HepG2 (cell line): Measurements from ENCODE around the gene NPHP4. TPM values are rescaled to one million over a fixed set of nuclear protein-coding genes. Genes with fewer than 3 reads are reported as not detected.
A peak's percentile ranks its signal among the peaks of the same experiment; 100 is the strongest.
"Not testable (repeated sequence)": the region's sequence is repeated elsewhere in the genome, so short reads cannot be mapped to it uniquely, and the experiment has no call there.

Source experiments
- ATAC-seq: fragments of 200-7000 bp; cut with Tn5 transposase; 3 replicates; pipeline ENCODE4 v1.9.1; 2020; ENCODE audit warnings: mild to moderate bottlenecking, moderate library complexity
- BruUV-seq: library from RNA; stranded (reverse); fragments of 400-500 nt; replicated peaks from 2 replicates; lab custom pipeline; 2021; lab: Mats Ljungman, UMichigan
- CTCF ChIA-PET: fragments of 300-600 bp; formaldehyde crosslinking; extraction: SDS; loops from one replicate; lab custom pipeline; 2021; ENCODE audit warnings: low total read pairs, inconsistent platforms, low intra/inter-chr PET ratio; lab: Yijun Ruan, JAX
- POLR2A ChIA-PET: fragments of 350-600 bp; sonication (Branson Sonifier 250); formaldehyde crosslinking; loops from one replicate; lab custom pipeline; 2020; ENCODE audit warnings: antibody characterized with exemption, inconsistent platforms; lab: Yijun Ruan, JAX
- DNase-seq: peaks from one replicate; pipeline ENCODE4 v3.0.0-alpha.2; 2015; ENCODE audit warnings: low spot score
- FAIRE-seq: peaks from 3 replicates; lab custom pipeline; 2011; peaks lifted over from hg19 to GRCh38; lab: Jason Lieb, UNC
- H2AFZ ChIP-seq: one replicate; pipeline ENCODE4 v1.6.1; 2011; ENCODE audit warnings: low read length, inconsistent platforms
- H3K27ac ChIP-seq: fragments of 300-600 bp; 3 replicates; pipeline ENCODE4 v1.8.0; 2011; ENCODE audit warnings: mixed run types, mild to moderate bottlenecking, mixed read lengths, low read length, inconsistent platforms; ENCODE audit not compliant: insufficient read depth; ENCODE audit errors: extremely low read length
- H3K27me3 ChIP-seq, 2 experiments: fragments of 200-600 bp in 1 of 2; 2 replicates in 1 of 2; 3 replicates in 1 of 2; pipeline versions ENCODE4 v1.6.0 to v1.8.0; 2011; ENCODE audit warnings: low read length in 2 of 2, mild to moderate bottlenecking in 2 of 2, moderate library complexity in 2 of 2, inconsistent platforms in 1 of 2; ENCODE audit not compliant: insufficient read depth in 2 of 2, control insufficient read depth in 1 of 2
- H3K36me3 ChIP-seq, 2 experiments: fragments of 200-600 bp in 1 of 2; replicated peaks in 1 of 2; 2 replicates in 1 of 2; 3 replicates in 1 of 2; pipeline versions ENCODE4 v1.5.1 to v1.8.0; 2011; ENCODE audit warnings: low read length in 2 of 2, inconsistent platforms in 1 of 2; ENCODE audit not compliant: insufficient read depth in 2 of 2, control insufficient read depth in 1 of 2
- H3K4me1 ChIP-seq: 2 replicates; pipeline ENCODE4 v1.5.1; 2012; ENCODE audit warnings: low read length, inconsistent platforms; ENCODE audit not compliant: insufficient read depth
- H3K4me2 ChIP-seq: 2 replicates; pipeline ENCODE4 v1.6.0; 2011; ENCODE audit warnings: low read depth, low read length, inconsistent platforms
- H3K4me3 ChIP-seq, 3 experiments: fragments of 200-600 bp in 1 of 3; sonication (generic), shearing (Covaris generic) in 1 of 3; replicated peaks in 1 of 3; 2 replicates each; pipeline ENCODE4 v1.5.1; 2011 to 2016; ENCODE audit warnings: low read length in 3 of 3, inconsistent platforms in 2 of 3, low read depth in 2 of 3, mild to moderate bottlenecking in 2 of 3, control low read depth in 1 of 3, mixed read lengths in 1 of 3; ENCODE audit not compliant: insufficient read depth in 1 of 3
- H3K79me2 ChIP-seq: one replicate; pipeline ENCODE4 v1.6.1; 2011; ENCODE audit warnings: low read length, inconsistent platforms; ENCODE audit not compliant: insufficient read depth
- H3K9ac ChIP-seq: 2 replicates; pipeline ENCODE4 v1.6.0; 2011; ENCODE audit warnings: mild to moderate bottlenecking, low read depth, low read length, inconsistent platforms; ENCODE audit not compliant: insufficient read depth
- H3K9me3 ChIP-seq: 2 replicates; pipeline ENCODE4 v1.5.1; 2012; ENCODE audit warnings: mild to moderate bottlenecking, low read length
- H4K20me1 ChIP-seq: 2 replicates; pipeline ENCODE4 v1.6.0; 2011; ENCODE audit warnings: inconsistent platforms, mild to moderate bottlenecking, low read length, moderate library complexity; ENCODE audit not compliant: insufficient read depth
- STAG1 ChIP-seq: sonication (generic); formaldehyde crosslinking; IDR thresholded peaks from 2 replicates; pipeline ENCODE4 v1.4.0; 2020; ENCODE audit warnings: missing genetic modification reagents
- WGBS: methylation state at CpG from one replicate; pipeline ENCODE4 v1.1.6; 2017; ENCODE audit warnings: low lambda C conversion rate; 5-methylcytosine and 5-hydroxymethylcytosine counted together
- in situ Hi-C: cut with HindIII; loops from 2 replicates; pipeline ENCODE4 v1.10.0; 2017; ENCODE audit warnings: low pct_unique_long_range_greater_than_20kb; ENCODE audit not compliant: extremely low pct_ligation_motif_present
- intact Hi-C: fragments of 100-400 bp; cut with micrococcal nuclease; formaldehyde crosslinking; loops from one replicate; pipeline ENCODE4 v1.10.0; 2022; ENCODE audit not compliant: unreplicated experiment
- polyA plus RNA-seq, 8 experiments: library from polyadenylated mRNA; depleted of rRNA in 3 of 8; stranded (reverse) in 7 of 8; unstranded in 1 of 8; fragments of >200 nt; fragmentation: Illumina TruSeq in 4 of 8; extraction: Trizol in 4 of 8; gene quantifications; 2 replicates each; pipeline versions ENCODE4 v1.2.1 to v1.2.3, GENCODE V29; 2011 to 2016; ENCODE audit warnings: low read depth in 4 of 8, missing spikeins in 1 of 8, mixed read lengths in 1 of 8; ENCODE audit not compliant: insufficient read depth in 1 of 8
- total RNA-seq, 5 experiments: library from RNA; depleted of rRNA; stranded (reverse); fragments of >200 nt; fragmentation: Illumina TruSeq; extraction: Trizol; gene quantifications; 2 replicates each; pipeline ENCODE4 v1.2.3, GENCODE V29; 2016; ENCODE audit warnings: low read depth in 1 of 5
- TF ChIP-seq, protein P1 (sequence below): sonication (generic); formaldehyde crosslinking; IDR thresholded peaks from 2 replicates; pipeline ENCODE4 v1.4.0; 2020; ENCODE audit warnings: missing genetic modification reagents
- TF ChIP-seq, protein P2 (sequence below): sonication (generic); formaldehyde crosslinking; IDR thresholded peaks from 2 replicates; pipeline ENCODE4 v1.5.0; 2020; ENCODE audit warnings: mild to moderate bottlenecking, missing genetic modification reagents, moderate library complexity

The NPHP4 gene
- total and polyA plus RNA-seq, 2 of the 13 experiments (the other 11 are each of a cell fraction or from before 2014, with no cell fraction given), result 4.4 to 6.8 TPM

DNA sequence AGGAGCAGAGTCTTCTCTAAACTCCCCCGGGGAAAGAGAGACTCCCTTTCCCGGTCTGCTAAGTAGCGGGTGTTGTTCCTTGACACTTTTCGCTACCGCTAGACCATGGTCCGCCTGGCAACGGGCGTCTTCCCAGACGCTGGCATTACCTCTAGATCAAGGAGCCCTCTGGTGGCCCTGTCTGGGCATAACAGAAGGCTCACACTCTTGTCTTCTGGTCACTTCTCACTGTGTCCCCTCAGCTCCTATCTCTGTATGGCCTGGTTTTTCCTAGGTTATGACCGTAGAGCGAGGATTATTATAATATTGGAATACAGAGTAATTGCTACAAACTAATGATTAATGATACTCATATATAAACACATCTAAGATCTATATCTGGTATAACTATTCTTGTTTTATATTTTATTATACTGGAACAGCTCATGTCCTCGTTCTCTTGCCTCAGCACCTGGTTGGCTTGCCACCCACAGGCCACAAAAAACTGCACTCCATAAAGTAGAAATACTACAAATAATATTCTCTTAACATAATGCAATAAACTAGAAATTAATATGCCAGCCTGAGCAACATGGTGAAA, 98.4 kb downstream of the NPHP4 start:
- H3K4me3 ChIP-seq, DNase-seq, BruUV-seq, intact Hi-C loops, H4K20me1 ChIP-seq, H3K9ac ChIP-seq, FAIRE-seq, ATAC-seq: not testable (repeated sequence)
- WGBS, result 78% methylated on average over 12 of the region's 12 CpGs
- H3K36me3 ChIP-seq, result peaks cover 6 to 27% of the 10 kb centered on the region in 2 experiments; a peak in 4 of 5 replicates
- CTCF ChIA-PET, result interaction anchor here (1.1 kb wide), 1 partner anchor 81 kb away, joined by 3 read pairs; no protein-coding TSS in a partner anchor
- TF ChIP-seq STAG1 (CRISPR knock-in tag), result peak; percentile 30
- TF ChIP-seq, protein P1, sequence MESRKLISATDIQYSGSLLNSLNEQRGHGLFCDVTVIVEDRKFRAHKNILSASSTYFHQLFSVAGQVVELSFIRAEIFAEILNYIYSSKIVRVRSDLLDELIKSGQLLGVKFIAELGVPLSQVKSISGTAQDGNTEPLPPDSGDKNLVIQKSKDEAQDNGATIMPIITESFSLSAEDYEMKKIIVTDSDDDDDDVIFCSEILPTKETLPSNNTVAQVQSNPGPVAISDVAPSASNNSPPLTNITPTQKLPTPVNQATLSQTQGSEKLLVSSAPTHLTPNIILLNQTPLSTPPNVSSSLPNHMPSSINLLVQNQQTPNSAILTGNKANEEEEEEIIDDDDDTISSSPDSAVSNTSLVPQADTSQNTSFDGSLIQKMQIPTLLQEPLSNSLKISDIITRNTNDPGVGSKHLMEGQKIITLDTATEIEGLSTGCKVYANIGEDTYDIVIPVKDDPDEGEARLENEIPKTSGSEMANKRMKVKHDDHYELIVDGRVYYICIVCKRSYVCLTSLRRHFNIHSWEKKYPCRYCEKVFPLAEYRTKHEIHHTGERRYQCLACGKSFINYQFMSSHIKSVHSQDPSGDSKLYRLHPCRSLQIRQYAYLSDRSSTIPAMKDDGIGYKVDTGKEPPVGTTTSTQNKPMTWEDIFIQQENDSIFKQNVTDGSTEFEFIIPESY (CRISPR knock-in tag), result peak; percentile 80
- TF ChIP-seq, protein P2, sequence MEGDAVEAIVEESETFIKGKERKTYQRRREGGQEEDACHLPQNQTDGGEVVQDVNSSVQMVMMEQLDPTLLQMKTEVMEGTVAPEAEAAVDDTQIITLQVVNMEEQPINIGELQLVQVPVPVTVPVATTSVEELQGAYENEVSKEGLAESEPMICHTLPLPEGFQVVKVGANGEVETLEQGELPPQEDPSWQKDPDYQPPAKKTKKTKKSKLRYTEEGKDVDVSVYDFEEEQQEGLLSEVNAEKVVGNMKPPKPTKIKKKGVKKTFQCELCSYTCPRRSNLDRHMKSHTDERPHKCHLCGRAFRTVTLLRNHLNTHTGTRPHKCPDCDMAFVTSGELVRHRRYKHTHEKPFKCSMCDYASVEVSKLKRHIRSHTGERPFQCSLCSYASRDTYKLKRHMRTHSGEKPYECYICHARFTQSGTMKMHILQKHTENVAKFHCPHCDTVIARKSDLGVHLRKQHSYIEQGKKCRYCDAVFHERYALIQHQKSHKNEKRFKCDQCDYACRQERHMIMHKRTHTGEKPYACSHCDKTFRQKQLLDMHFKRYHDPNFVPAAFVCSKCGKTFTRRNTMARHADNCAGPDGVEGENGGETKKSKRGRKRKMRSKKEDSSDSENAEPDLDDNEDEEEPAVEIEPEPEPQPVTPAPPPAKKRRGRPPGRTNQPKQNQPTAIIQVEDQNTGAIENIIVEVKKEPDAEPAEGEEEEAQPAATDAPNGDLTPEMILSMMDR (CRISPR knock-in tag), result peak; percentile 50
- TF ChIP-seq, all 625 proteins: peak for 3; not testable (repeated sequence) for 622
- H3K9me3 ChIP-seq, in situ Hi-C loops, H2AFZ ChIP-seq, H3K27ac ChIP-seq, POLR2A ChIA-PET, H3K79me2 ChIP-seq, H3K4me2 ChIP-seq, H3K27me3 ChIP-seq: not testable (repeated sequence)
- H3K4me1 ChIP-seq, result peaks cover 11% of the 10 kb centered on the region
